GM12878 (cell line): ENCODE data around the gene AASDH. TPM values are rescaled to one million over a fixed set of nuclear protein-coding genes. Genes with fewer than 3 reads are reported as not detected.

Source experiments
- ATAC-seq: fragments of 200-7000 bp; cut with Tn5 transposase; 3 replicates; pipeline ENCODE4 v1.9.1; 2020; ENCODE audit warnings: mild to moderate bottlenecking, moderate library complexity
- BruUV-seq: library from RNA; stranded (reverse); fragments of 400-500 nt; replicated peaks from 2 replicates; lab custom pipeline; 2021; lab: Mats Ljungman, UMichigan
- CTCF ChIA-PET: fragments of 300-600 bp; sonication (Branson Sonifier 250); formaldehyde crosslinking; extraction: SDS; loops from one replicate; lab custom pipeline; 2021; ENCODE audit warnings: inconsistent platforms; lab: Yijun Ruan, JAX
- POLR2A ChIA-PET: fragments of 350-600 bp; formaldehyde crosslinking; extraction: SDS; loops from one replicate; lab custom pipeline; 2021; ENCODE audit warnings: inconsistent platforms; lab: Charles Lee
- RAD21 ChIA-PET: fragments of 300-600 bp; sonication (Branson Sonifier 250); formaldehyde crosslinking; loops from one replicate; lab custom pipeline; 2023; ENCODE audit warnings: antibody characterized with exemption; ENCODE audit not compliant: unreplicated experiment; lab: Charles Lee
- SMC1A ChIA-PET: fragments of 300-600 bp; sonication (Branson Sonifier 250); formaldehyde crosslinking; loops from one replicate; lab custom pipeline; 2023; ENCODE audit not compliant: unreplicated experiment, uncharacterized antibody; lab: Charles Lee
- DNase-seq: peaks from one replicate; pipeline ENCODE4 v3.0.0-alpha.2; 2011; ENCODE audit warnings: low read depth, low spot score
- FAIRE-seq: peaks from 3 replicates; lab custom pipeline; 2011; peaks lifted over from hg19 to GRCh38; lab: Jason Lieb, UNC
- H2AFZ ChIP-seq: 2 replicates; pipeline ENCODE4 v1.6.0; 2011; ENCODE audit warnings: low read depth, low read length, control low read depth; ENCODE audit not compliant: control insufficient read depth
- H3K27ac ChIP-seq: 2 replicates; pipeline ENCODE4 v1.5.1; 2011; ENCODE audit warnings: control low read depth; ENCODE audit not compliant: control insufficient read depth, insufficient read depth
- H3K27me3 ChIP-seq, 2 experiments: replicated peaks in 1 of 2; 2 replicates each; pipeline versions ENCODE4 v1.6.0 to v1.6.1; 2011; ENCODE audit warnings: low read length in 1 of 2; ENCODE audit not compliant: control insufficient read depth in 2 of 2, insufficient read depth in 2 of 2
- H3K36me3 ChIP-seq, 2 experiments: 2 replicates each; pipeline ENCODE4 v1.5.1; 2011; ENCODE audit warnings: low read length in 1 of 2; ENCODE audit not compliant: control insufficient read depth in 2 of 2, insufficient read depth in 2 of 2
- H3K4me1 ChIP-seq: 2 replicates; pipeline ENCODE4 v1.6.1; 2011; ENCODE audit warnings: mild to moderate bottlenecking, low read length, moderate library complexity, mixed read lengths; ENCODE audit not compliant: control insufficient read depth, insufficient read depth
- H3K4me2 ChIP-seq: 2 replicates; pipeline ENCODE4 v1.6.0; 2011; ENCODE audit warnings: control low read depth; ENCODE audit not compliant: control insufficient read depth, insufficient read depth
- H3K4me3 ChIP-seq: fragments of 200-600 bp; sonication (generic); 2 replicates; pipeline ENCODE4 v1.5.1; 2016
- H3K79me2 ChIP-seq: 2 replicates; pipeline ENCODE4 v1.6.0; 2011; ENCODE audit warnings: low read length; ENCODE audit not compliant: control insufficient read depth, insufficient read depth
- H3K9ac ChIP-seq: 2 replicates; pipeline ENCODE4 v1.8.0; 2011; ENCODE audit warnings: low read length, control low read depth, mixed read lengths; ENCODE audit not compliant: control insufficient read depth, insufficient read depth
- H3K9me3 ChIP-seq: replicated peaks from 3 replicates; pipeline ENCODE4 v1.5.1; 2011; ENCODE audit warnings: mild to moderate bottlenecking, low read length; ENCODE audit not compliant: control insufficient read depth, insufficient read depth
- H4K20me1 ChIP-seq: 2 replicates; pipeline ENCODE4 v1.6.0; 2011; ENCODE audit not compliant: control insufficient read depth, insufficient read depth
- BACH1 ChIP-seq: fragments of 450-650 bp; IDR thresholded peaks from 2 replicates; pipeline ENCODE4 v1.6.1; 2017; ENCODE audit warnings: mild to moderate bottlenecking, borderline replicate concordance
- BMI1 ChIP-seq: fragments of 450-650 bp; IDR thresholded peaks from 2 replicates; pipeline ENCODE4 v1.6.1; 2016; ENCODE audit warnings: mild to moderate bottlenecking, moderate library complexity, borderline replicate concordance
- BRCA1 ChIP-seq: IDR thresholded peaks from 2 replicates; pipeline ENCODE4 v1.6.1; 2011; ENCODE audit warnings: low read depth, low read length, improper control_type of control experiment
- EZH2 ChIP-seq: IDR thresholded peaks from 2 replicates; pipeline ENCODE4 v1.6.1; 2012; ENCODE audit warnings: low read depth, mild to moderate bottlenecking, control low read depth, inconsistent platforms, low read length, borderline replicate concordance; ENCODE audit not compliant: control insufficient read depth
- FOS ChIP-seq: IDR thresholded peaks from 3 replicates; pipeline ENCODE4 v1.6.1; 2011; ENCODE audit warnings: borderline replicate concordance; ENCODE audit not compliant: insufficient read length; ENCODE audit errors: extremely low read depth
- HDAC6 ChIP-seq: fragments of 200-600 bp; sonication (generic); IDR thresholded peaks from one replicate; pipeline ENCODE4 v1.8.0; 2017; ENCODE audit warnings: antibody characterized with exemption; ENCODE audit not compliant: unreplicated experiment
- IRF5 ChIP-seq: fragments of 450-650 bp; IDR thresholded peaks from 2 replicates; pipeline ENCODE4 v1.6.1; 2017; ENCODE audit warnings: borderline replicate concordance
- KAT2A ChIP-seq: conservative IDR thresholded peaks from 2 replicates; pipeline ENCODE4 v1.6.1; 2011; ENCODE audit warnings: low read depth, low read length; ENCODE audit not compliant: control insufficient read depth
- NFXL1 ChIP-seq: fragments of 450-650 bp; IDR thresholded peaks from 2 replicates; pipeline ENCODE4 v1.6.1; 2017; ENCODE audit warnings: antibody characterized with exemption, mild to moderate bottlenecking, borderline replicate concordance
- POU2F2 ChIP-seq: IDR thresholded peaks from 3 replicates; pipeline ENCODE4 v1.6.1; 2011; ENCODE audit warnings: low read depth, mild to moderate bottlenecking, low read length, borderline replicate concordance
- RBBP5 ChIP-seq: fragments of 200-600 bp; sonication (generic); conservative IDR thresholded peaks from 2 replicates; pipeline ENCODE4 v1.6.1; 2016
- SKIL ChIP-seq: fragments of 450-650 bp; IDR thresholded peaks from 2 replicates; pipeline ENCODE4 v1.6.1; 2017; ENCODE audit warnings: mild to moderate bottlenecking, low read depth, inconsistent platforms; ENCODE audit not compliant: poor library complexity, severe bottlenecking
- SMAD5 ChIP-seq: IDR thresholded peaks from 2 replicates; pipeline ENCODE4 v1.6.1; 2016; ENCODE audit warnings: antibody characterized with exemption, low read depth
- SMC3 ChIP-seq: IDR thresholded peaks from 2 replicates; pipeline ENCODE4 v1.6.1; 2011; ENCODE audit warnings: low read length, improper control_type of control experiment, borderline replicate concordance
- SUPT20H ChIP-seq: IDR thresholded peaks from 2 replicates; pipeline ENCODE4 v1.6.1; 2011; ENCODE audit warnings: low read depth, mild to moderate bottlenecking, low read length, moderate library complexity, borderline replicate concordance; ENCODE audit not compliant: control insufficient read depth
- ZBTB33 ChIP-seq: fragments of 450-650 bp; IDR thresholded peaks from 2 replicates; pipeline ENCODE4 v1.6.1; 2017; ENCODE audit warnings: mild to moderate bottlenecking
- ZNF622 ChIP-seq: fragments of 450-650 bp; IDR thresholded peaks from 2 replicates; pipeline ENCODE4 v1.6.1; 2017; ENCODE audit warnings: mild to moderate bottlenecking, inconsistent platforms
- ZSCAN29 ChIP-seq: fragments of 450-650 bp; IDR thresholded peaks from 2 replicates; pipeline ENCODE4 v1.6.1; 2017; ENCODE audit warnings: mild to moderate bottlenecking, moderate library complexity
- WGBS: methylation state at CpG from one replicate; pipeline ENCODE4 v1.1.6; 2016; ENCODE audit warnings: low lambda C conversion rate; ENCODE audit not compliant: insufficient replicate concordance, insufficient coverage; ENCODE audit errors: missing lambda C conversion rate; 5-methylcytosine and 5-hydroxymethylcytosine counted together
- in situ Hi-C: fragments of 300-500 bp; cut with MboI; formaldehyde crosslinking; loops from 9 replicates; pipeline ENCODE4 v1.14.3; 2018; ENCODE audit warnings: mixed read lengths
- intact Hi-C: fragments of 100-400 bp; cut with micrococcal nuclease; formaldehyde crosslinking; loops from one replicate; pipeline ENCODE4 v1.14.2; 2022; ENCODE audit not compliant: unreplicated experiment
- polyA plus RNA-seq, 11 experiments: library from polyadenylated mRNA; depleted of rRNA in 4 of 11; unstranded in 6 of 11; stranded (reverse) in 5 of 11; fragments of >200 nt; fragmentation: Nextera tagmentation in 4 of 11; fragmentation: Illumina TruSeq in 1 of 11; extraction: Ambion mirVana in 4 of 11; extraction: Trizol in 1 of 11; gene quantifications; 1 replicate in 1 of 11; 2 replicates in 10 of 11; pipeline versions ENCODE4 v1.2.1 to v1.2.3, GENCODE V29; 2011 to 2016; ENCODE audit warnings: inconsistent platforms in 2 of 11, missing spikeins in 2 of 11, low read depth in 1 of 11
- total RNA-seq, 4 experiments: library from RNA; depleted of rRNA in 3 of 4; stranded (reverse); fragments of >200 nt in 3 of 4; fragmentation: Illumina TruSeq in 1 of 4; extraction: Trizol in 1 of 4; gene quantifications; 2 replicates each; pipeline versions ENCODE4 v1.2.1 to v1.2.3, GENCODE V29; 2013 to 2021

Gene AASDH
- total and polyA plus RNA-seq, 10 of the 15 experiments (the other 5 are each of a cell fraction or from before 2014, with no cell fraction given): 7.3 to 19.1 (median 11.3) TPM

GRCh38 chr4:56303921-56304320 is 83.4 kb downstream of the AASDH start:
- in situ Hi-C loops: no loop called here
- RAD21 ChIA-PET: no interaction called here
- H3K4me1 ChIP-seq: no peaks in the 10 kb centered on the region
- DNase-seq: no peak
- H3K4me3 ChIP-seq: no peak overlapping the region
- POLR2A ChIA-PET: no interaction called here
- H3K9ac ChIP-seq: no peak overlapping the region
- no peaks in the 10 kb centered on the region for H3K36me3 ChIP-seq
- BruUV-seq: no TSS peak
- CTCF ChIA-PET: no interaction called here
- no peak for FAIRE-seq
- 25% methylated on average over 2 of the region's 2 CpGs for WGBS
- H2AFZ ChIP-seq: no peak overlapping the region
- no peaks in the 10 kb centered on the region; a peak in 1 of 4 replicates for H3K27me3 ChIP-seq
- H3K27ac ChIP-seq: no peak overlapping the region
- TF ChIP-seq SUPT20H: no peak
- no peak for TF ChIP-seq BACH1
- no peak for TF ChIP-seq RBBP5
- TF ChIP-seq IRF5: no peak
- TF ChIP-seq EZH2: no peak
- no peak for TF ChIP-seq ZNF622
- no peak for TF ChIP-seq KAT2A
- TF ChIP-seq BRCA1: no peak
- TF ChIP-seq ZSCAN29: no peak
- TF ChIP-seq NFXL1: no peak
- TF ChIP-seq SKIL: no peak
- TF ChIP-seq FOS: no peak
- TF ChIP-seq SMAD5: no peak
- TF ChIP-seq SMC3: no peak
- no peak for TF ChIP-seq BMI1
- TF ChIP-seq HDAC6: no peak
- TF ChIP-seq POU2F2: no peak
- no peak for TF ChIP-seq ZBTB33
- H3K9me3 ChIP-seq: no peaks in the 10 kb centered on the region
- ATAC-seq: no peak
- SMC1A ChIA-PET: no interaction called here
- no peak overlapping the region for H3K4me2 ChIP-seq
- intact Hi-C loops: loop anchor here (5.0 to 10.0 kb wide), 5 partner anchors 179 to 957 kb away; partner anchors contain the start of gene SRD5A3
- no peaks in the 10 kb centered on the region for H4K20me1 ChIP-seq
- H3K79me2 ChIP-seq: no peaks in the 10 kb centered on the region
